B cell (primary cell): Measurements from ENCODE around the gene CENPM. TPM values are rescaled to one million over a fixed set of nuclear protein-coding genes. Genes with fewer than 3 reads are reported as not detected.

ENCODE experiments used
- ATAC-seq: fragments of 200-7000 bp; cut with Tn5 transposase; one replicate; pipeline ENCODE4 v1.10.0; 2021; ENCODE audit warnings: low read depth, mild to moderate bottlenecking, moderate number of reproducible peaks, moderate library complexity
- CTCF ChIA-PET: fragments of 350-600 bp; sonication (Branson Sonifier 250); formaldehyde crosslinking; loops from one replicate; lab custom pipeline; 2021; ENCODE audit warnings: antibody characterized with exemption, inconsistent platforms; lab: Charles Lee
- POLR2A ChIA-PET: fragments of 350-600 bp; sonication (Branson Sonifier 250); formaldehyde crosslinking; loops from one replicate; lab custom pipeline; 2021; ENCODE audit warnings: antibody characterized with exemption; lab: Charles Lee
- DNase-seq: peaks from one replicate; pipeline ENCODE4 v3.0.0; 2013
- H2AFZ ChIP-seq: 2 replicates; pipeline ENCODE4 v1.6.1; 2012; ENCODE audit warnings: mild to moderate bottlenecking, low read depth, low read length; ENCODE audit not compliant: insufficient read depth, poor library complexity, severe bottlenecking
- H3K27ac ChIP-seq, 2 donors: 1 replicate in 1 of 2; 2 replicates in 1 of 2; pipeline ENCODE4 v1.5.1; 2012 to 2013; ENCODE audit warnings: low read length in 2 of 2, mild to moderate bottlenecking in 2 of 2, moderate library complexity in 1 of 2
- H3K27me3 ChIP-seq, 4 experiments: fragments of 200-600 bp in 1 of 4; sonication (generic) in 1 of 4; replicated peaks in 1 of 4; 1 replicate in 2 of 4; 2 replicates in 2 of 4; pipeline versions ENCODE4 v1.6.1 to v1.7.0; 2013 to 2016; ENCODE audit warnings: low read length in 3 of 4, mild to moderate bottlenecking in 2 of 4, mixed read lengths in 1 of 4, moderate library complexity in 1 of 4; ENCODE audit not compliant: insufficient read depth in 4 of 4, control insufficient read depth in 3 of 4; ENCODE audit errors: control extremely low read depth in 1 of 4
- H3K36me3 ChIP-seq, 2 experiments: replicated peaks in 1 of 2; 1 replicate in 1 of 2; 2 replicates in 1 of 2; pipeline versions ENCODE4 v1.6.1 to v1.7.1; 2013; ENCODE audit warnings: low read length in 1 of 2; ENCODE audit not compliant: insufficient read depth in 2 of 2, control insufficient read depth in 1 of 2; ENCODE audit errors: control extremely low read depth in 1 of 2, extremely low read depth in 1 of 2
- H3K4me1 ChIP-seq, 2 donors: fragments of 200-600 bp in 1 of 2; sonication (generic) in 1 of 2; 1 replicate in 1 of 2; 2 replicates in 1 of 2; pipeline versions ENCODE4 v1.5.1 to v1.6.1; 2013 to 2017; ENCODE audit warnings: low read length in 2 of 2; ENCODE audit not compliant: control insufficient read depth in 2 of 2, insufficient read depth in 2 of 2
- H3K4me2 ChIP-seq: replicated peaks from 2 replicates; pipeline ENCODE3; 2012; ENCODE audit warnings: mild to moderate bottlenecking, low read depth, low read length; ENCODE audit not compliant: poor library complexity, severe bottlenecking
- H3K4me3 ChIP-seq, 5 experiments: fragments of 200-600 bp in 1 of 5; sonication (generic) in 1 of 5; 1 replicate in 3 of 5; 2 replicates in 2 of 5; pipeline versions ENCODE4 v1.5.1 to v1.7.0; 2011 to 2016; ENCODE audit warnings: low read length in 4 of 5, mild to moderate bottlenecking in 4 of 5, low read depth in 2 of 5, control low read depth in 1 of 5, moderate library complexity in 1 of 5; ENCODE audit not compliant: insufficient read depth in 1 of 5; ENCODE audit errors: control extremely low read depth in 1 of 5, extremely low read depth in 1 of 5
- H3K79me2 ChIP-seq: fragments of 200-600 bp; sonication (generic); one replicate; pipeline ENCODE4 v1.6.0; 2016; ENCODE audit warnings: low read length; ENCODE audit not compliant: control insufficient read depth, insufficient read depth
- H3K9ac ChIP-seq: fragments of 200-600 bp; sonication (generic); 2 replicates; pipeline ENCODE4 v1.6.1; 2017; ENCODE audit warnings: mild to moderate bottlenecking, low read length, moderate library complexity
- H3K9me3 ChIP-seq, 3 donors: one replicate each; pipeline versions ENCODE4 v1.6.1 to v1.7.1; 2013; ENCODE audit warnings: low read length in 2 of 3; ENCODE audit not compliant: control insufficient read depth in 2 of 3, insufficient read depth in 1 of 3; ENCODE audit errors: control extremely low read depth in 1 of 3
- H4K20me1 ChIP-seq: 2 replicates; pipeline ENCODE4 v1.6.0; 2012; ENCODE audit warnings: mild to moderate bottlenecking, low read length; ENCODE audit not compliant: insufficient read depth, control insufficient read depth, poor library complexity, severe bottlenecking
- H3K27ac Mint-ChIP-seq: one replicate; pipeline ENCODE4 v1.8.0; 2021; ENCODE audit warnings: mixed read lengths
- H3K27me3 Mint-ChIP-seq: one replicate; pipeline ENCODE4 v1.8.0; 2021; ENCODE audit warnings: mixed read lengths
- H3K4me1 Mint-ChIP-seq: one replicate; pipeline ENCODE4 v1.8.0; 2021; ENCODE audit warnings: mixed read lengths
- H3K4me3 Mint-ChIP-seq: one replicate; pipeline ENCODE4 v1.8.0; 2021; ENCODE audit warnings: mixed read lengths
- H3K9me3 Mint-ChIP-seq: one replicate; pipeline ENCODE4 v1.8.0; 2022; ENCODE audit warnings: mixed read lengths; ENCODE audit not compliant: insufficient read depth
- CTCF ChIP-seq: fragments of 200-600 bp; IDR thresholded peaks from one replicate; pipeline ENCODE4 v1.8.0; 2022; ENCODE audit warnings: antibody characterized with exemption, mild to moderate bottlenecking
- EZH2 ChIP-seq: IDR thresholded peaks from 2 replicates; pipeline ENCODE4 v1.6.1; 2012; ENCODE audit warnings: borderline replicate concordance, low read depth, mild to moderate bottlenecking, moderate library complexity, low read length; ENCODE audit not compliant: insufficient read depth, poor library complexity, severe bottlenecking
- WGBS: methylation state at CpG from one replicate; pipeline ENCODE4 v1.1.5; 2013; ENCODE audit warnings: missing lambda C conversion rate; ENCODE audit not compliant: insufficient coverage; 5-methylcytosine and 5-hydroxymethylcytosine counted together
- intact Hi-C: fragments of 100-400 bp; cut with micrococcal nuclease; formaldehyde crosslinking; loops from one replicate; pipeline ENCODE4 v1.10.0; 2022
- polyA plus RNA-seq: library from polyadenylated mRNA; depleted of rRNA; stranded (reverse); fragments of >200 nt; gene quantifications from 2 replicates; pipeline ENCODE4 v1.2.3, GENCODE V29; 2012
- total RNA-seq, 2 donors: library from RNA; stranded (reverse); fragments of 120-200 nt in 1 of 2; gene quantifications; 1 replicate in 1 of 2; 2 replicates in 1 of 2; pipeline versions ENCODE4 v1.2.3 to v1.2.4, GENCODE V29; 2013 to 2022

CENPM gene
- total and polyA plus RNA-seq, 2 donors (not counting 1 experiment from before 2014, with no cell fraction given) = 30.7 to 43.8 TPM

- intact Hi-C loops = loop anchor here (2.0 kb wide), 1 partner anchor 78 kb away; the partner anchor contains the start of gene SREBF2
- 11% methylated on average over 37 of the region's 37 CpGs for WGBS
- TF ChIP-seq EZH2 (peak; percentile 78), CTCF (no peak)
- Histone ChIP-seq H3K9ac (peak overlapping the region; percentile 66), H3K4me2 (peak overlapping the region; percentile 98), H3K27ac (no peak overlapping the region), H3K4me1 (peaks cover 68 to 69% of the 10 kb centered on the region in 2 donors), H3K9me3 (peaks cover 0 to 5% (median 0%) of the 10 kb centered on the region in 3 donors), H3K36me3 (peaks cover 0 to 5% of the 10 kb centered on the region in 2 experiments), H3K27me3 (peaks cover 0 to 49% (median 23%) of the 10 kb centered on the region in 4 experiments), H2AFZ (peak overlapping the region; percentile 58), H3K79me2 (peaks cover 13% of the 10 kb centered on the region), H4K20me1 (peaks cover 36% of the 10 kb centered on the region), H3K4me3 (peak overlapping the region in 4 of 5 experiments; percentile 35 to 57 (median 50))
- peak overlapping the region; percentile 83 for H3K4me3 Mint-ChIP-seq
- POLR2A ChIA-PET = interaction anchor here (0.6 to 5.0 kb wide), 6 partner anchors 9 to 80 kb away, joined by 3 to 32 read pairs (median 5); partner anchors contain the start of gene TNFRSF13C
- peak overlapping the region; percentile 59 for H3K27ac Mint-ChIP-seq
- peaks cover 9% of the 10 kb centered on the region for H3K27me3 Mint-ChIP-seq
- ATAC-seq = peak; percentile 13
- DNase-seq = peak; percentile 72
- CTCF ChIA-PET = interaction anchor here (0.9 to 3.9 kb wide), 5 partner anchors 14 to 214 kb away, joined by 3 to 22 read pairs (median 4); no protein-coding TSS in a partner anchor
- peaks cover 58% of the 10 kb centered on the region for H3K4me1 Mint-ChIP-seq
- H3K9me3 Mint-ChIP-seq = no peaks in the 10 kb centered on the region
These were observed 35.8 kb downstream of the CENPM start for GRCh38 chr22:41911001-41911611.
